GM12865 (cell line): ENCODE results near the gene XPNPEP3.

Experiments used
- DNase-seq: peaks from one replicate; pipeline ENCODE4 v3.0.0; 2010; ENCODE audit warnings: low read depth
- H3K4me3 ChIP-seq: 2 replicates; pipeline ENCODE4 v1.5.1; 2011; ENCODE audit warnings: mild to moderate bottlenecking, low read depth, low read length, control low read depth
- CTCF ChIP-seq: IDR thresholded peaks from 2 replicates; pipeline ENCODE4 v1.5.1; 2011; ENCODE audit warnings: low read length, control low read depth, low read depth, inconsistent platforms; ENCODE audit not compliant: insufficient read depth; ENCODE audit errors: missing control alignments

The XPNPEP3 gene

GRCh38 chr22:40955571-40955970 is 98.6 kb downstream of the XPNPEP3 start:
- no peak for TF ChIP-seq CTCF
- H3K4me3 ChIP-seq = no peak overlapping the region
- no peak for DNase-seq

- TF ChIP-seq CTCF = no peak
- no peak for DNase-seq
- no peak overlapping the region for H3K4me3 ChIP-seq
Observed at GRCh38 chr22:40957601-40958000, 100.7 kb downstream of the XPNPEP3 start.

DNA sequence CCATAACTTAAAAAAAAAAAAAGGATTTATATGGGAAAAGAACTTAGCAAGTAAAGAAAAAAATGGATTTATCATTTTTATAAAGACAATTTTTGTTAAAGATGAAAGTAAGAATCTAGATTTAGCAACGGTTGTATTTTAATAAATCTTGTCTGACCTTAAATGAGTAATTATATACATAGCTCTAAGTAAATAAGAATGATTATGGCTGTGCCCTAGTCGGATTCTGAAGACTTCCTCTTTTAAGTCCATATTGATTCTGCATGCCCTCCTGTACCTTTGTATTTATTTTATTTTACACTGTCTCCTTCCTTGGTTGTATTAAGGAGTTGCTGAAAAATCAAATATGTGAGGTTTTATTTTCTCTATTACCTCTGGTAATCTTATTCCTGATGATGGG is 101.4 kb downstream of the XPNPEP3 start:
- DNase-seq = no peak
- no peak overlapping the region for H3K4me3 ChIP-seq
- TF ChIP-seq CTCF = no peak

- TF ChIP-seq CTCF = no peak
- no peak overlapping the region for H3K4me3 ChIP-seq
- DNase-seq = no peak
Observed at GRCh38 chr22:40960145-40960544, 103.2 kb downstream of the XPNPEP3 start.

GRCh38 chr22:40965936-40966725 is 109.2 kb downstream of the XPNPEP3 start:
- TF ChIP-seq CTCF = no peak

GRCh38 chr22:40966726-40967085 is 109.8 kb downstream of the XPNPEP3 start:
- DNase-seq = no peak
- TF ChIP-seq CTCF = no peak
- H3K4me3 ChIP-seq = no peak overlapping the region

More at GRCh38 chr22:40965936-40966725, 109.2 kb downstream of the XPNPEP3 start:
- H3K4me3 ChIP-seq = no peak overlapping the region
- no peak for DNase-seq

DNA sequence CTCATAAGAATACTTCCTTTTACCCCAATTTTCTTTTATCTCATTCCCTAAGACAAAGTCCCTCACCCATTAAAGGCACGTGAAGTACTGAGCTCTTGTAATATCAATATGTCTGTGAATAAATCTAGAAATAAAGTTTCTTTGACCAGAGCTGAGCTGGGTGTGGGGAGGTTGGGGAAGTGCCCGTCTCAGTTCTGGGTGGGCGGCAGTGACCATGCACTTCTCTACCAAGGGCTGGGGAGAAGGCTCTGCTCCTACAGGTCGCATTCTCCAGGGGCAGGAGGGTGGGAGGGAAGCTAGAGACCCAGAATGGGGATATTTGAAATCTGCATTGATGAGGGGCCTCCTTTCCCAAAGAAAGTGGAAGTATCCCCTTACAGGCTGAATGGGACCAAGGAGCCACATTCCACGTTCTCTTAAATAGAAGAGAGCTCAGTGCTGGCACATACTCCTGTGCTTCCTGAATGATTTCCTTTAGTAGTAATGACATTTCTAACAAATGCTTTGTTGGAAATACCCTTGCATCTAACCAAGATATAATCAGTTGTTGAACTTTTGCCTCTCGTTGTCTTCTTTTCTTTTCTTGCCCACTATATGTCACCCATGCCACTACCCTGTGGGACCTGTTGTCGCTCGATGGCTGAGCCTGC is 110.3 kb downstream of the XPNPEP3 start:
- DNase-seq = no peak
- H3K4me3 ChIP-seq = no peak overlapping the region
- no peak for TF ChIP-seq CTCF
